RWPE2 (cell line): ENCODE measurements around the gene NHLRC2.

ENCODE experiments used
- ATAC-seq: fragments of 200-7000 bp; cut with Tn5 transposase; 3 replicates; pipeline ENCODE4 v1.9.1; 2021; ENCODE audit warnings: low read depth
- DNase-seq: peaks from one replicate; pipeline ENCODE4 v3.0.0-alpha.2; 2020; ENCODE audit warnings: low spot score
- H3K27ac ChIP-seq: fragments of 450-650 bp; 2 replicates; pipeline ENCODE4 v1.5.1; 2017; ENCODE audit warnings: mild to moderate bottlenecking; ENCODE audit not compliant: poor library complexity, severe bottlenecking
- H3K27me3 ChIP-seq: fragments of 250-450 bp; sonication (Bioruptor Pico); 2 replicates; pipeline ENCODE4 v1.5.1; 2021; ENCODE audit warnings: mild to moderate bottlenecking, moderate library complexity; ENCODE audit not compliant: insufficient read depth, poor library complexity, severe bottlenecking
- H3K36me3 ChIP-seq: fragments of 250-450 bp; sonication (Bioruptor Pico); 2 replicates; pipeline ENCODE4 v1.5.1; 2020; ENCODE audit warnings: low read depth, mild to moderate bottlenecking, moderate library complexity
- H3K4me1 ChIP-seq: fragments of 250-450 bp; sonication (Bioruptor Pico); 2 replicates; pipeline ENCODE4 v1.5.1; 2021; ENCODE audit warnings: mild to moderate bottlenecking, moderate library complexity; ENCODE audit not compliant: insufficient read depth, poor library complexity, severe bottlenecking
- H3K4me3 ChIP-seq: fragments of 250-450 bp; sonication (Bioruptor Pico); 2 replicates; pipeline ENCODE4 v1.5.1; 2021; ENCODE audit warnings: mild to moderate bottlenecking, moderate library complexity; ENCODE audit not compliant: severe bottlenecking
- H3K9me3 ChIP-seq: fragments of 250-450 bp; sonication (Bioruptor Pico); 2 replicates; pipeline ENCODE4 v1.5.1; 2021; ENCODE audit warnings: mild to moderate bottlenecking, moderate library complexity; ENCODE audit not compliant: severe bottlenecking
- CTCF ChIP-seq: fragments of 450-650 bp; IDR thresholded peaks from one replicate; pipeline ENCODE4 v1.5.1; 2017; ENCODE audit warnings: mild to moderate bottlenecking, moderate library complexity; ENCODE audit not compliant: poor library complexity, severe bottlenecking

Gene NHLRC2

DNA sequence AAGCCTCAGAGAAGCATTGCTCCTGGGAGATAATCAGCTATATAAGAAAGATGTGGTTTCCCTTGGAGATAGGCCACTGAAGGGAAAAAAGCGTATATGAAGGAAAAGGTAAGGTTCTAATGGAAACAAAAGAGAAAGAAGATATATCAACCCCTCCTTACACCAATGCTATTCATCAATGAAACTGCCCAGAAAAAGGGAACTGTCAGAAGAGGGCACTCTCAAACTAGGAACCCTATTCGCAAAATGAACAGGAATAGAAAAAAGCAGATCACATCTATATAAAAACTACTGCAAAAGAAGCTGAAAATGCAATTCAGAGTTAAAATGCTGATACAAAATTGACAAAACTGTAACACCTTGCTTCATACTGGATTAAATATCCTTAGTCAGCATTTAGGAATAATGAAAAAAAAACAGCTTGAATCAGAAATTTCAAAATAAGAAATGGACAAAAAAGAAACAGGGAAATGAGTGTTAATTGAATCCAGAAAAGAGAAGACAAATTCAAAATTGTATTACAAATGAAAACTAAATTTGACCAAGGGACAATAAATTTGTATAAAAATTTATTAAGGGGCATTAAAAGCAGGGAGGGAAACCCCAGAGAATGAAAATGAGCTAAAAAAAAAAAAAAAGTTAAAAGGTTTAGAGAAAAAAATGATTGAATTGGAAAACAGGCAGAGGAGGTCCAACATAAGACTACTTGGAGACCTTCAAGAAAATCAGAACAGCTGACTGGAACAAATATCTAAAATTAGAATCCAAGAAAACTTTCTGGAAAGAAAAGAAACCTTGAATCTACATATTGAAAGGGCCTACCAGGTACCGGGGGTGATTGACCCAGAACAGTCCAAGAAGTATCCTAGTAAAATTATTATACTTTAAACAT, 17.9 kb downstream of the NHLRC2 start:
- no peak overlapping the region for H3K4me3 ChIP-seq
- no peak overlapping the region for H3K27ac ChIP-seq
- no peaks in the 10 kb centered on the region for H3K4me1 ChIP-seq
- DNase-seq: no peak
- ATAC-seq: no peak
- no peaks in the 10 kb centered on the region for H3K9me3 ChIP-seq
- H3K36me3 ChIP-seq: peaks cover 33% of the 10 kb centered on the region
- TF ChIP-seq CTCF: no peak
- no peaks in the 10 kb centered on the region for H3K27me3 ChIP-seq

DNA sequence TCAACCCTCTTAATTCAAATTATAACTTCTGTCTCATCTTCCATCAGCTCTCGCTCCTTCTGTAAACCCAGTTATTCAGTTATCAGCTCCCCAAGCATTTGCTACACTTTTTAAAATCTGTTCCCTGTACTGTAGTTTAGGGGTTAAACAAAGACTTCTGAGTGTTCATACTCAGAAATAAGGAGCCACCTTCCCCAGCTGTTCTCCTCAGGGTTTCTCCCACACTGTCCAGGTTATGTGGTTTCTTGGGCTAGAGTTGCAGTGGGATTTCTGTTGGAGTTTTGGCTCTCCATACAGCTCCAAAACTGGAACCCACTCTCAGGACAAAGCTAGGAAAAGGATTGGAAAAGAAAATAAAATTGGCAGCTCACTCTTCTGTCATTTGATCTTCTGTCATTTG, 20.8 kb downstream of the NHLRC2 start:
- no peaks in the 10 kb centered on the region for H3K9me3 ChIP-seq
- ATAC-seq: no peak
- H3K36me3 ChIP-seq: peaks cover 49% of the 10 kb centered on the region
- no peak overlapping the region for H3K4me3 ChIP-seq
- no peak for DNase-seq
- no peak for TF ChIP-seq CTCF
- H3K27me3 ChIP-seq: no peaks in the 10 kb centered on the region
- H3K4me1 ChIP-seq: peaks cover 7% of the 10 kb centered on the region
- H3K27ac ChIP-seq: no peak overlapping the region

DNA sequence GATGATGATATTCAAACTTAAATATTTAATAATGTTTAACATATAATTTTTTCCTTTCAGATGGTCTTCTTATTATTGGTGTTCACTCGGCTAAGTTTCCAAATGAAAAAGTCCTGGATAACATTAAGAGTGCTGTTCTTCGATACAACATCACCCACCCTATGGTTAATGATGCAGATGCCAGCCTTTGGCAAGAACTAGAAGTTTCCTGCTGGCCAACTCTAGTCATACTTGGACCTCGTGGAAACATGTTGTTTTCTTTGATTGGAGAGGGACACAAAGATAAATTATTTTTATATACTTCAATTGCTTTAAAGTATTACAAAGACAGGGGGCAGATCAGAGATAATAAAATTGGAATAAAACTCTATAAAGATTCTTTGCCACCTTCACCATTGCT, 22.0 kb downstream of the NHLRC2 start:
- DNase-seq (no peak), ATAC-seq (no peak)
- no peaks in the 10 kb centered on the region for H3K27me3 ChIP-seq
- no peak overlapping the region for H3K27ac ChIP-seq
- H3K4me1 ChIP-seq: peaks cover 10% of the 10 kb centered on the region
- no peak overlapping the region for H3K4me3 ChIP-seq
- TF ChIP-seq CTCF: no peak
- H3K9me3 ChIP-seq: no peaks in the 10 kb centered on the region
- peaks cover 57% of the 10 kb centered on the region for H3K36me3 ChIP-seq

GRCh38 chr10:113879691-113880090, 25.2 kb downstream of the NHLRC2 start:
- Histone ChIP-seq H3K27me3 (no peaks in the 10 kb centered on the region), H3K27ac (peak overlapping the region; percentile 3), H3K36me3 (peaks cover 69% of the 10 kb centered on the region), H3K9me3 (no peaks in the 10 kb centered on the region), H3K4me1 (peaks cover 10% of the 10 kb centered on the region), H3K4me3 (no peak overlapping the region)
- TF ChIP-seq CTCF: no peak
- ATAC-seq (no peak), DNase-seq (no peak)

- H3K4me3 ChIP-seq: no peak overlapping the region
- no peaks in the 10 kb centered on the region for H3K27me3 ChIP-seq
- DNase-seq (no peak), ATAC-seq (peak; percentile 42; the same call in 1 of the 3 replicates)
- H3K27ac ChIP-seq: peak overlapping the region; percentile 3
- no peak for TF ChIP-seq CTCF
- H3K9me3 ChIP-seq: no peaks in the 10 kb centered on the region
- H3K36me3 ChIP-seq: peaks cover 74% of the 10 kb centered on the region
- H3K4me1 ChIP-seq: peaks cover 10% of the 10 kb centered on the region
Measured at GRCh38 chr10:113880236-113880635, 25.8 kb downstream of the NHLRC2 start.
